GM21515 (cell line): ENCODE measurements around the gene NUTM2D.
"Not testable (repeated sequence)": the region's sequence is repeated elsewhere in the genome, so short reads cannot be mapped to it uniquely, and the experiment has no call there.

Source experiments
- ATAC-seq: cut with Tn5 transposase; IDR thresholded peaks from one replicate; pipeline ENCODE4 v1.9.1; 2021; ENCODE audit not compliant: unreplicated experiment

The NUTM2D gene, protein sequence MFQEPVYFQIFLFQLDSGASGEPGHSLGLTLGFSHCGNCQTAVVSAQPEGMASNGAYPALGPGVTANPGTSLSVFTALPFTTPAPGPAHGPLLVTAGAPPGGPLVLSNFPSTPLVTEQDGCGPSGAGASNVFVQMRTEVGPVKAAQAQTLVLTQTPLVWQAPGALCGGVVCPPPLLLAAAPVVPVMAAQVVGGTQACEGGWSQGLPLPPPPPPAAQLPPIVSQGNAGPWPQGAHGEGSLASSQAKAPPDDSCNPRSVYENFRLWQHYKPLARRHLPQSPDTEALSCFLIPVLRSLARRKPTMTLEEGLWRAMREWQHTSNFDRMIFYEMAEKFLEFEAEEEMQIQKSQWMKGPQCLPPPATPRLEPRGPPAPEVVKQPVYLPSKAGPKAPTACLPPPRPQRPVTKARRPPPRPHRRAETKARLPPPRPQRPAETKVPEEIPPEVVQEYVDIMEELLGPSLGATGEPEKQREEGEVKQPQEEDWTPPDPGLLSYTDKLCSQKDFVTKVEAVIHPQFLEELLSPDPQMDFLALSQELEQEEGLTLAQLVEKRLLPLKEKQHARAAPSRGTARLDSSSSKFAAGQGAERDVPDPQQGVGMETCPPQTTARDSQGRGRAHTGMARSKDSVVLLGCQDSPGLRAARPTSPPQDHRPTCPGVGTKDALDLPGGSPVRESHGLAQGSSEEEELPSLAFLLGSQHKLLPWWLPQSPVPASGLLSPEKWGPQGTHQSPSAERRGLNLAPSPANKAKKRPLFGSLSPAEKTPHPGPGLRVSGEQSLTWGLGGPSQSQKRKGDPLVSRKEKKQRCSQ

GRCh38 chr10:87357444-87357843, at the start of gene NUTM2D:
Gene NUTM2D, plus strand, starts transcription at chr10:87357744. Its CDS starts 522 bp downstream, at chr10:87358266.
- ATAC-seq, result not testable (repeated sequence)

GRCh38 chr10:87308702-87309101, 48.8 kb upstream of the NUTM2D start:
- ATAC-seq, result not testable (repeated sequence)

DNA sequence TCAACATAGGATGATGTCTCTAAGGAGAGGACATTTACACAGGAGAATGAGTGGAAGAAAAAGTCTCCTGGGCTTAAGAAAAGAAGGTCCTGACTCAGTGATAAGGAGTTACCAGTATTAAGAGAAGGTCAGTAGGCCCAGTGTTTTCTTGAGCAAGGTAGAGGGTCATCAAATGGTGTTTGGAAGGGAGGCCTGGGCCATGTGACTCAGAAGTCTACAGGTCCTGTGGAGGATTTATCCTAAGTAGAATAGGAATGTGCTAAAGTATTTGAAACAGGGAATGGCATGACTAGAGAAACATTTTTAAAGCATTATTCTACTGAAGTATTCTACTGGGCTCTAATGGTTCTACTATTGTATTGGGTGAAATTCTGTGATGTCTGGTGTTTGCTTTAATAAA, 47.9 kb upstream of the NUTM2D start:
- not testable (repeated sequence) for ATAC-seq

GRCh38 chr10:87311521-87311920, 46.0 kb upstream of the NUTM2D start:
- ATAC-seq, result not testable (repeated sequence)

GRCh38 chr10:87313649-87314359, 43.7 kb upstream of the NUTM2D start:
- ATAC-seq, result not testable (repeated sequence)

GRCh38 chr10:87314360-87314973, 43.1 kb upstream of the NUTM2D start:
- not testable (repeated sequence) for ATAC-seq

GRCh38 chr10:87321505-87321904, 36.0 kb upstream of the NUTM2D start:
- not testable (repeated sequence) for ATAC-seq

GRCh38 chr10:87324559-87324958, 33.0 kb upstream of the NUTM2D start:
- not testable (repeated sequence) for ATAC-seq

GRCh38 chr10:87327958-87328357, 29.6 kb upstream of the NUTM2D start:
- not testable (repeated sequence) for ATAC-seq

GRCh38 chr10:87329131-87329530, 28.4 kb upstream of the NUTM2D start:
- not testable (repeated sequence) for ATAC-seq

GRCh38 chr10:87332687-87333086, 24.9 kb upstream of the NUTM2D start:
- ATAC-seq, result not testable (repeated sequence)

GRCh38 chr10:87340411-87340810, 17.1 kb upstream of the NUTM2D start:
- not testable (repeated sequence) for ATAC-seq

DNA sequence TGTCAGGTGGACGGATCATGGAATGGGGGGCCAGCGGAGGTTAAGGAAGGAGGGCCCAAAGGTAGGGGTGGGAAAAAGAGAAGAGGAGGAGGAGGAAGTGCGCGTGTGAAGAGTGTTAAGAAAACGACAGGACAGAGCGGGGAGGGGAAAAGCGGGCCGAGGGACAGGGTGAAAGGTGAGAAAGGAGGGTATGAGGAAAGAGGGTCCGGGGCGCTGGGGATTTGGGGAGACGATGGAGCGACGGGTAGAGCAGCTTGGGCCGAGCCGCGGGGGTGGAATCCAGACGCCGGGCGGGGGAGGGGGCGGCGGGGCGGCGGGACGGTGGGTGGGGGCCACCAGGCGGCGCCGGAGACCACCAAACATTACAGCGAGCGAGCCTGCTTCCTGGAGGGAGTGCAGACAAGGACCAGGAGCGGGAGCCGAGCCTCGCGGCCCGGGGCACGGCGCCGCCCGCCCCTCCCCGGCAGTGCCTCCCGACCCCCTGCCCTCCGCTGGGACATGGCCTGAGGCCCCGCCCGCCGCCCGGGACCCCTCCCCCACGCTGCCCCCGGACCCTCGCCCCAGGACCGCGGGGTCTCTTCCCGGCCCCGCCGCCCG, 15.9 kb upstream of the NUTM2D start:
- ATAC-seq, result peak; percentile 15

DNA sequence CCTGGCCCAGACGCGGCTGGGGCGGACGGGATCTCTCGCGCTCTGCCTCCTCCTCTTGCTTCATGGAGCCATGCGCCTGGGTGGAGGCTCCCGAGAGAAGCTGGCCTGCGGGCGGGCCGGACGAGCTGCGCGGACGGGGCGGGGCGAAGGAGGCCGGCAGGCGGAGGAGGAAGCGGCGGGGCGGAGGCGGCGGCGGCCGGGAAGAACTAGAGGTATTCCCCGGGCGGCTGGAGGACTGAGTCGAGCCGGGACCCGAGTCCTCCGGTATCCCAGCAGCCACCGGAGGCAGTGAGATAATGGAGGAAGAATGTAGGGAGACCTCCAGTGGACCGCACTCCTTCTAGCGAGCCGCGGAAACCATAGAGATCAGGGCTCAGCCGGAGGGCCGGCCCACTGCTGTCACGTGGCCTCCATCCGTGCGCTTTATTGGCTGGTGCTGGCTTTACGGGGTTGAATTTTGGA, 15.3 kb upstream of the NUTM2D start:
- peak; percentile 86 for ATAC-seq

GRCh38 chr10:87342711-87343258, 14.8 kb upstream of the NUTM2D start:
- peak; percentile 78 for ATAC-seq

DNA sequence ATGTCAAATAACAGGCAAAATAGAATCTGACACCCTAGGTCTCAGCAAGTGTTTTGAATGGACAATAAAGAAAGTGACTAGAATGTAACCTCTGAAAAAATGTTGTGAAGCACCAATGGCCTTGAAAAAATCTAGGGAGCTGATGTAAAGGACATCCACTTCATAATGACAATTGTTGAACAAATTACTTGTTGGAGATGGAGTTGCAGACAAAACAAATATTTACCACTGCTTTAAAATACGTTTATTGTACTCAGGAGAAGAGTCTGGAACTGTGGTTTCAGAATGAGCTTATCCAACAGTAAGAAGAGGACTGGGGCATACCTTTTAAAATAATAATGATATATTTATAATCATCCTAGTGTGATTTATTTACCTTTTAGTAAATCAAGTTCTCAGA, 11.8 kb upstream of the NUTM2D start:
- not testable (repeated sequence) for ATAC-seq

DNA sequence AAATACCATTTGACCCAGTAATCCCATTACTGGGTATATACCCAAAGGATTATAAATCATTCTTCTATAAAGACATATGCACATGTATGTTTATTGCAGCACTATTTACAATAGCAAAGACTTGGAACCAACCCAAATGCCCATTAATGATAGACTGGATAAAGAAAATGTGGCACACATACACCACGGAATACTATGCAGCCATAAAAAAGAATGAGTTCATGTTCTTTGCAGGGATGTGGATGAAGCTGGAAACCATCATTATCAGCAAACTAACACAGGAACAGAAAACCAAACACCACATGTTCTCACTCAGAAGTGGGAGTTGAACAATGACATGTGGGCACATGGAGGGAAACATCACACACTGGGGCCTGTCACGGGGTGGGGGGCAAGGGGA, 7.4 kb upstream of the NUTM2D start:
- not testable (repeated sequence) for ATAC-seq

- ATAC-seq, result not testable (repeated sequence)
These were observed 4.7 kb upstream of the NUTM2D start for GRCh38 chr10:87352825-87353224.

DNA sequence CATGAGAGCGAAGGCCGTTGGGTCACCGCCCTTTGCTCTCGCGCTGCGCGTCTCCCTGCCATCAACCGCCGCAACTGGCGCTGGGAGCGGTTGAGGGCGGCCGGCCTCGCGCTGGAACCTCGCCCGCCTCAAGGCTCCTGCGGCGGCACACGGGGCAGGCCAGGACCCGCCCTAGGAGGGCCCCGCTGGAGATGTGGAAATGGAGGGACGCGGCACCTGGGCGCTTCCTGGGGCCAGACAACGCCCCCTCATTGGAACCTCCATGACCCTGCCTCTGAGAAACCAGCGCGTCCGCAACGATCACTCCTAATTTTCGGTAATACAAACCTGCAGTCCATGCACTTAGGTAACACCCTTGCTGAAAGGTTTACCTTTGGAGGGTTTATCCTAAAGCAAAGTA, 2.4 kb upstream of the NUTM2D start:
- ATAC-seq, result not testable (repeated sequence)

DNA sequence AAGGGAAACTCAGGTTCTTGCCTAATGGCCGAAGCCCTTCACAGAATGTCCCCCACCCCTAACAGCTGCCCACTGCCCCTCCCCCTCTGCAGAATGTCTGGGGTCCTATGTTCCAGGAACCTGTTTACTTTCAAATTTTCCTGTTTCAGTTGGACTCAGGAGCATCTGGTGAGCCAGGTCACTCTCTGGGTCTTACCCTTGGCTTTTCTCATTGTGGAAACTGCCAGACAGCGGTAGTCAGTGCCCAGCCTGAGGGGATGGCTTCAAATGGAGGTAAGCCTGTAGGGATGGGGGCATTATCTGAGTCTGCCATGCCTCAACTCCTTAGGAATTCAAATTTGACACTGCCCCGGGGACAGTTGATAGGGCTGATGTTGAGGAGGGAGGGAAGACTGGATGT, 615 bp downstream of the NUTM2D start:
- not testable (repeated sequence) for ATAC-seq
